SK-N-SH treated with all-trans-retinoic acid at 6 μM for 48 hours (cell line): ENCODE measurements around the gene ENTHD1.

ENCODE experiments used
- ATAC-seq: fragments of 200-7000 bp; cut with Tn5 transposase; 3 replicates; pipeline ENCODE4 v1.9.1; 2020; ENCODE audit warnings: mild to moderate bottlenecking, moderate library complexity
- ARNTL ChIP-seq: fragments of 450-650 bp; formaldehyde crosslinking; IDR thresholded peaks from 2 replicates; pipeline ENCODE4 v1.5.0; 2020; ENCODE audit warnings: low read depth, mild to moderate bottlenecking, moderate library complexity, borderline replicate concordance
- BACH2 ChIP-seq: fragments of 250-450 bp; sonication (Bioruptor Pico); IDR thresholded peaks from 2 replicates; pipeline ENCODE4 v1.9.0; 2021; ENCODE audit warnings: mild to moderate bottlenecking, borderline replicate concordance
- CSDC2 ChIP-seq: fragments of 250-450 bp; sonication (Bioruptor Pico); IDR thresholded peaks from 2 replicates; pipeline ENCODE4 v1.5.0; 2020; ENCODE audit warnings: mild to moderate bottlenecking, moderate library complexity
- CSRNP3 ChIP-seq: fragments of 250-450 bp; sonication (Bioruptor Pico); IDR thresholded peaks from 2 replicates; pipeline ENCODE4 v1.5.1; 2021; ENCODE audit warnings: mild to moderate bottlenecking, moderate library complexity
- ESRRG ChIP-seq: fragments of 250-450 bp; sonication (Bioruptor Pico); IDR thresholded peaks from 2 replicates; pipeline ENCODE4 v1.6.1; 2021; ENCODE audit warnings: mild to moderate bottlenecking
- GLIS3 ChIP-seq: fragments of 250-450 bp; sonication (Bioruptor Pico); IDR thresholded peaks from 2 replicates; pipeline ENCODE4 v1.5.0; 2020; ENCODE audit warnings: mild to moderate bottlenecking, moderate library complexity
- ISL1 ChIP-seq: fragments of 250-450 bp; sonication (Bioruptor Pico); IDR thresholded peaks from 2 replicates; pipeline ENCODE4 v2.1.2; 2022; ENCODE audit warnings: mild to moderate bottlenecking, moderate library complexity
- PPARA ChIP-seq: fragments of 250-450 bp; sonication (Bioruptor Pico); IDR thresholded peaks from 2 replicates; pipeline ENCODE4 v1.5.0; 2020; ENCODE audit warnings: mild to moderate bottlenecking, borderline replicate concordance
- RARB ChIP-seq: fragments of 250-450 bp; sonication (Bioruptor Pico); IDR thresholded peaks from 2 replicates; pipeline ENCODE4 v1.8.0; 2021; ENCODE audit warnings: mild to moderate bottlenecking, moderate library complexity
- SNAI2 ChIP-seq: fragments of 250-450 bp; sonication (Bioruptor Pico); IDR thresholded peaks from 2 replicates; pipeline ENCODE4 v1.5.0; 2020; ENCODE audit warnings: mild to moderate bottlenecking, moderate library complexity
- TCF4 ChIP-seq: fragments of 250-450 bp; sonication (Bioruptor Pico); IDR thresholded peaks from 2 replicates; pipeline ENCODE4 v1.8.0; 2021; ENCODE audit warnings: mild to moderate bottlenecking, moderate library complexity, borderline replicate concordance
- TOX ChIP-seq: fragments of 250-450 bp; sonication (Bioruptor Pico); IDR thresholded peaks from 2 replicates; pipeline ENCODE4 v1.8.0; 2021; ENCODE audit warnings: mild to moderate bottlenecking, moderate library complexity, borderline replicate concordance
- ZC3H10 ChIP-seq: fragments of 250-450 bp; sonication (Bioruptor Pico); IDR thresholded peaks from 2 replicates; pipeline ENCODE4 v1.5.1; 2021; ENCODE audit warnings: mild to moderate bottlenecking, moderate library complexity
- ZFP3 ChIP-seq: fragments of 250-450 bp; sonication (Bioruptor Pico); IDR thresholded peaks from 2 replicates; pipeline ENCODE4 v1.5.0; 2020; ENCODE audit warnings: mild to moderate bottlenecking, moderate library complexity
- ZFP30 ChIP-seq: fragments of 450-650 bp; formaldehyde crosslinking; IDR thresholded peaks from 2 replicates; pipeline ENCODE4 v1.5.0; 2022; ENCODE audit warnings: mild to moderate bottlenecking, moderate library complexity
- ZNF565 ChIP-seq: fragments of 450-650 bp; formaldehyde crosslinking; conservative IDR thresholded peaks from 2 replicates; pipeline ENCODE4 v1.5.0; 2020; ENCODE audit warnings: low read depth, mild to moderate bottlenecking, moderate library complexity
- ZNF70 ChIP-seq: fragments of 450-650 bp; formaldehyde crosslinking; IDR thresholded peaks from 2 replicates; pipeline ENCODE4 v1.5.0; 2020; ENCODE audit warnings: mild to moderate bottlenecking, moderate library complexity
- ZNF8 ChIP-seq: fragments of 450-650 bp; formaldehyde crosslinking; IDR thresholded peaks from 2 replicates; pipeline ENCODE4 v1.5.0; 2020; ENCODE audit warnings: mild to moderate bottlenecking, moderate library complexity
- TF ChIP-seq, protein P1 (sequence below): fragments of 250-450 bp; sonication (Bioruptor Pico); IDR thresholded peaks from 2 replicates; pipeline ENCODE4 v1.5.1; 2020; ENCODE audit warnings: low read depth, mild to moderate bottlenecking, moderate library complexity
- TF ChIP-seq, protein P2 (sequence below): fragments of 250-450 bp; sonication (Bioruptor Pico); IDR thresholded peaks from 2 replicates; pipeline ENCODE4 v1.5.0; 2020; ENCODE audit warnings: mild to moderate bottlenecking, moderate library complexity
- TF ChIP-seq, protein P3 (sequence below): fragments of 250-450 bp; sonication (Bioruptor Pico); IDR thresholded peaks from 2 replicates; pipeline ENCODE4 v1.8.0; 2021; ENCODE audit warnings: low read depth, mild to moderate bottlenecking, moderate library complexity, borderline replicate concordance

The ENTHD1 gene

GRCh38 chr22:39893526-39893925, at the start of gene ENTHD1:
TSS of gene ENTHD1 (minus strand) at chr22:39893760. CDS start at chr22:39887748, 6,012 bp downstream.
- no peak for TF ChIP-seq TCF4 (CRISPR knock-in tag)
- no peak for TF ChIP-seq BACH2 (CRISPR knock-in tag)
- TF ChIP-seq, protein P1, sequence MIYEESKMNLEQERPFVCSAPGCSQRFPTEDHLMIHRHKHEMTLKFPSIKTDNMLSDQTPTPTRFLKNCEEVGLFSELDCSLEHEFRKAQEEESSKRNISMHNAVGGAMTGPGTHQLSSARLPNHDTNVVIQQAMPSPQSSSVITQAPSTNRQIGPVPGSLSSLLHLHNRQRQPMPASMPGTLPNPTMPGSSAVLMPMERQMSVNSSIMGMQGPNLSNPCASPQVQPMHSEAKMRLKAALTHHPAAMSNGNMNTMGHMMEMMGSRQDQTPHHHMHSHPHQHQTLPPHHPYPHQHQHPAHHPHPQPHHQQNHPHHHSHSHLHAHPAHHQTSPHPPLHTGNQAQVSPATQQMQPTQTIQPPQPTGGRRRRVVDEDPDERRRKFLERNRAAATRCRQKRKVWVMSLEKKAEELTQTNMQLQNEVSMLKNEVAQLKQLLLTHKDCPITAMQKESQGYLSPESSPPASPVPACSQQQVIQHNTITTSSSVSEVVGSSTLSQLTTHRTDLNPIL (CRISPR knock-in tag) = no peak
- no peak for TF ChIP-seq CSRNP3 (CRISPR knock-in tag)
- no peak for TF ChIP-seq ZC3H10
- TF ChIP-seq SNAI2 (CRISPR knock-in tag) = no peak
- TF ChIP-seq CSDC2 (CRISPR knock-in tag) = no peak
- no peak for TF ChIP-seq ZNF70
- TF ChIP-seq RARB (CRISPR knock-in tag) = no peak
- TF ChIP-seq TOX = no peak
- TF ChIP-seq ZFP30 (CRISPR knock-in tag) = no peak
- TF ChIP-seq ESRRG (CRISPR knock-in tag) = no peak
- no peak for TF ChIP-seq ZNF565 (CRISPR knock-in tag)
- TF ChIP-seq, protein P2, sequence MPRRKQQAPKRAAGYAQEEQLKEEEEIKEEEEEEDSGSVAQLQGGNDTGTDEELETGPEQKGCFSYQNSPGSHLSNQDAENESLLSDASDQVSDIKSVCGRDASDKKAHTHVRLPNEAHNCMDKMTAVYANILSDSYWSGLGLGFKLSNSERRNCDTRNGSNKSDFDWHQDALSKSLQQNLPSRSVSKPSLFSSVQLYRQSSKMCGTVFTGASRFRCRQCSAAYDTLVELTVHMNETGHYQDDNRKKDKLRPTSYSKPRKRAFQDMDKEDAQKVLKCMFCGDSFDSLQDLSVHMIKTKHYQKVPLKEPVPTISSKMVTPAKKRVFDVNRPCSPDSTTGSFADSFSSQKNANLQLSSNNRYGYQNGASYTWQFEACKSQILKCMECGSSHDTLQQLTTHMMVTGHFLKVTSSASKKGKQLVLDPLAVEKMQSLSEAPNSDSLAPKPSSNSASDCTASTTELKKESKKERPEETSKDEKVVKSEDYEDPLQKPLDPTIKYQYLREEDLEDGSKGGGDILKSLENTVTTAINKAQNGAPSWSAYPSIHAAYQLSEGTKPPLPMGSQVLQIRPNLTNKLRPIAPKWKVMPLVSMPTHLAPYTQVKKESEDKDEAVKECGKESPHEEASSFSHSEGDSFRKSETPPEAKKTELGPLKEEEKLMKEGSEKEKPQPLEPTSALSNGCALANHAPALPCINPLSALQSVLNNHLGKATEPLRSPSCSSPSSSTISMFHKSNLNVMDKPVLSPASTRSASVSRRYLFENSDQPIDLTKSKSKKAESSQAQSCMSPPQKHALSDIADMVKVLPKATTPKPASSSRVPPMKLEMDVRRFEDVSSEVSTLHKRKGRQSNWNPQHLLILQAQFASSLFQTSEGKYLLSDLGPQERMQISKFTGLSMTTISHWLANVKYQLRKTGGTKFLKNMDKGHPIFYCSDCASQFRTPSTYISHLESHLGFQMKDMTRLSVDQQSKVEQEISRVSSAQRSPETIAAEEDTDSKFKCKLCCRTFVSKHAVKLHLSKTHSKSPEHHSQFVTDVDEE (CRISPR knock-in tag) = no peak
- no peak for TF ChIP-seq PPARA (CRISPR knock-in tag)
- TF ChIP-seq, protein P3, sequence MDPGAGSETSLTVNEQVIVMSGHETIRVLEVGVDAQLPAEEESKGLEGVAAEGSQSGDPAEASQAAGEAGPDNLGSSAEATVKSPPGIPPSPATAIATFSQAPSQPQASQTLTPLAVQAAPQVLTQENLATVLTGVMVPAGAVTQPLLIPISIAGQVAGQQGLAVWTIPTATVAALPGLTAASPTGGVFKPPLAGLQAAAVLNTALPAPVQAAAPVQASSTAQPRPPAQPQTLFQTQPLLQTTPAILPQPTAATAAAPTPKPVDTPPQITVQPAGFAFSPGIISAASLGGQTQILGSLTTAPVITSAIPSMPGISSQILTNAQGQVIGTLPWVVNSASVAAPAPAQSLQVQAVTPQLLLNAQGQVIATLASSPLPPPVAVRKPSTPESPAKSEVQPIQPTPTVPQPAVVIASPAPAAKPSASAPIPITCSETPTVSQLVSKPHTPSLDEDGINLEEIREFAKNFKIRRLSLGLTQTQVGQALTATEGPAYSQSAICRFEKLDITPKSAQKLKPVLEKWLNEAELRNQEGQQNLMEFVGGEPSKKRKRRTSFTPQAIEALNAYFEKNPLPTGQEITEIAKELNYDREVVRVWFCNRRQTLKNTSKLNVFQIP = no peak
- no peak for TF ChIP-seq ZNF8 (CRISPR knock-in tag)

DNA sequence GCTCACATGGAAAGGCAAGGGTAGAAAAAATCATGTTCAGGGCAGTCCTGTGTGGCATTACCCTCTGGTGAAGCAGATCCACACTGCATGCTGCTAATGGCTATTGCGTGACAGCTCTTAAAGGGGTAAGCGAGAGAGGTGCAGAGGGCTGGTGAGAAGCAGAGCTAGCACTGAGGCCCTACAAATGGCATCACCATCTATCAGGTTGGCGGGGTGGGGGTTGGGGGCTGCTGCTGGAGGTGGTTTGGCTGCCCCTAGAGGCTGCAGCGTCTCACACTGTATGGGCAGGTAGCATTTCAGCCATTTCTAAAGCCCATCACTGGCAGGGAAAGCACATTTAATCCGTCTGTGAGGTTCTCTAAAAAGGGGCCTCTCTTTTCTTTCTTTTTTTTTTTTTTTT, 49.8 kb upstream of the ENTHD1 start:
- ATAC-seq = no peak
- no peak for TF ChIP-seq GLIS3
- no peak for TF ChIP-seq ISL1 (CRISPR knock-in tag)

More at GRCh38 chr22:39893526-39893925, at the start of gene ENTHD1:
- ATAC-seq = no peak

GRCh38 chr22:39942439-39943230, 49.1 kb upstream of the ENTHD1 start:
- no peak for TF ChIP-seq ZNF565 (CRISPR knock-in tag)
- no peak for TF ChIP-seq ZFP30 (CRISPR knock-in tag)
- TF ChIP-seq ZFP3 = no peak
- TF ChIP-seq ZNF8 (CRISPR knock-in tag) = no peak
- no peak for TF ChIP-seq BACH2 (CRISPR knock-in tag)
- TF ChIP-seq, protein P3 = no peak
- TF ChIP-seq TCF4 (CRISPR knock-in tag) = no peak
- no peak for TF ChIP-seq ARNTL (CRISPR knock-in tag)
- TF ChIP-seq ZNF70 = no peak
- TF ChIP-seq ISL1 (CRISPR knock-in tag) = no peak
- TF ChIP-seq PPARA (CRISPR knock-in tag) = no peak
- no peak for TF ChIP-seq TOX
- TF ChIP-seq, protein P2 (CRISPR knock-in tag) = no peak
- TF ChIP-seq, all 23 proteins: peak for 0
- ATAC-seq = no peak
